ENCODE results near the gene SEPTIN12.
A peak's percentile ranks its signal among the peaks of the same experiment; 100 is the strongest.

The SEPTIN12 gene
- total RNA-seq, result 0 reads per million in 3 experiments

GRCh38 chr16:4787627-4788482 is at the start of gene SEPTIN12:
Gene SEPTIN12 (minus strand): TSS chr16:4788345. CDS start chr16:4787645, 700 bp downstream.
- DNase-seq, result no peak

- no peak for DNase-seq
Measured at GRCh38 chr16:4836727-4837126, 48.6 kb upstream of the SEPTIN12 start.

- no peak for DNase-seq
Measured at GRCh38 chr16:4833584-4833983, 45.4 kb upstream of the SEPTIN12 start.

- no peak for DNase-seq
Measured at GRCh38 chr16:4832698-4833343, 44.7 kb upstream of the SEPTIN12 start.

GRCh38 chr16:4831616-4832015 is 43.5 kb upstream of the SEPTIN12 start:
- DNase-seq, result no peak

GRCh38 chr16:4830408-4830807 is 42.3 kb upstream of the SEPTIN12 start:
- no peak for DNase-seq

- no peak for DNase-seq
Measured at GRCh38 chr16:4828567-4829321, 40.6 kb upstream of the SEPTIN12 start.

- no peak for DNase-seq
Measured at GRCh38 chr16:4826980-4827379, 38.8 kb upstream of the SEPTIN12 start.

GRCh38 chr16:4826526-4826925 is 38.4 kb upstream of the SEPTIN12 start:
- no peak for DNase-seq

- no peak for DNase-seq
Measured at GRCh38 chr16:4825196-4825595, 37.1 kb upstream of the SEPTIN12 start.

- no peak for DNase-seq
Measured at GRCh38 chr16:4820652-4821051, 32.5 kb upstream of the SEPTIN12 start.

- no peak for DNase-seq
Measured at GRCh38 chr16:4814542-4815173, 26.5 kb upstream of the SEPTIN12 start.

- no peak for DNase-seq
Measured at GRCh38 chr16:4814046-4814445, 25.9 kb upstream of the SEPTIN12 start.

GRCh38 chr16:4813251-4814003 is 25.3 kb upstream of the SEPTIN12 start:
- no peak for DNase-seq

GRCh38 chr16:4811773-4812172 is 23.6 kb upstream of the SEPTIN12 start:
- no peak for DNase-seq

- no peak for DNase-seq
Measured at GRCh38 chr16:4811242-4811641, 23.1 kb upstream of the SEPTIN12 start.

GRCh38 chr16:4806280-4806679 is 18.1 kb upstream of the SEPTIN12 start:
- DNase-seq, result no peak

- no peak for DNase-seq
Measured at GRCh38 chr16:4805231-4805630, 17.1 kb upstream of the SEPTIN12 start.

GRCh38 chr16:4803898-4804762 is 16.0 kb upstream of the SEPTIN12 start:
- DNase-seq, result no peak

- no peak for DNase-seq
Measured at GRCh38 chr16:4803401-4803844, 15.3 kb upstream of the SEPTIN12 start.

- DNase-seq, result peak; percentile 87
Measured at GRCh38 chr16:4802659-4803287, 14.6 kb upstream of the SEPTIN12 start.
